Measurements from ENCODE around the gene ZBTB16. TPM values are rescaled to one million over a fixed set of nuclear protein-coding genes. Genes with fewer than 3 reads are reported as not detected.

Gene ZBTB16
- total RNA-seq, 1 donor from 2014 or later: 11.9 TPM

DNA sequence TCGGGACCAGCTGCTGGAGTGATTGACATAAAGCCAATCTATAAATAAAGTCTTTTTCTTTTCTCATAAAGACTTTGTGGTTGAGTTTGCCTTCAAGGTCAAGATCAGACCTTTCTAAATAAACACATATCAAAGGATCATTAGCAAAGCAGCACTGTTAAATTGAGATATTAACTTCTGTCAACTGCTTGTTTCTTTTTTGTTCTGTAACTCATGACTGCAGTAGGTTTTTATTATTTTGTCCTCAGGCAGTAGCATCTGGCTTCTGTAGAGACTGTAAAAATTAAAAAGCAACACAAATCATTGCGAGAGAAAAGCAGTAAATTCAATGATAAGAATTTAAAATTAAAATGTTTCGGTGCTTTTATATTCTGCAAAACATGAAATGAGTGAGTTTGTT lies 159.0 kb downstream of the ZBTB16 start:
- no peak for DNase-seq (ENCODE audit: extremely low spot score, unreplicated experiment)
- Mint-ChIP-seq H3K4me1 (ENCODE audit: unreplicated experiment) (peaks cover 38% of the 10 kb centered on the region), H3K27ac (no peak overlapping the region), H3K9me3 (no peaks in the 10 kb centered on the region), H3K4me3 (no peak overlapping the region), H3K27me3 (peaks cover 42% of the 10 kb centered on the region), H3K36me3 (peaks cover 4% of the 10 kb centered on the region)
- TF ChIP-seq, protein P1, sequence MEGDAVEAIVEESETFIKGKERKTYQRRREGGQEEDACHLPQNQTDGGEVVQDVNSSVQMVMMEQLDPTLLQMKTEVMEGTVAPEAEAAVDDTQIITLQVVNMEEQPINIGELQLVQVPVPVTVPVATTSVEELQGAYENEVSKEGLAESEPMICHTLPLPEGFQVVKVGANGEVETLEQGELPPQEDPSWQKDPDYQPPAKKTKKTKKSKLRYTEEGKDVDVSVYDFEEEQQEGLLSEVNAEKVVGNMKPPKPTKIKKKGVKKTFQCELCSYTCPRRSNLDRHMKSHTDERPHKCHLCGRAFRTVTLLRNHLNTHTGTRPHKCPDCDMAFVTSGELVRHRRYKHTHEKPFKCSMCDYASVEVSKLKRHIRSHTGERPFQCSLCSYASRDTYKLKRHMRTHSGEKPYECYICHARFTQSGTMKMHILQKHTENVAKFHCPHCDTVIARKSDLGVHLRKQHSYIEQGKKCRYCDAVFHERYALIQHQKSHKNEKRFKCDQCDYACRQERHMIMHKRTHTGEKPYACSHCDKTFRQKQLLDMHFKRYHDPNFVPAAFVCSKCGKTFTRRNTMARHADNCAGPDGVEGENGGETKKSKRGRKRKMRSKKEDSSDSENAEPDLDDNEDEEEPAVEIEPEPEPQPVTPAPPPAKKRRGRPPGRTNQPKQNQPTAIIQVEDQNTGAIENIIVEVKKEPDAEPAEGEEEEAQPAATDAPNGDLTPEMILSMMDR (conservative IDR thresholded peaks at IDR 0.05): no peak

DNA sequence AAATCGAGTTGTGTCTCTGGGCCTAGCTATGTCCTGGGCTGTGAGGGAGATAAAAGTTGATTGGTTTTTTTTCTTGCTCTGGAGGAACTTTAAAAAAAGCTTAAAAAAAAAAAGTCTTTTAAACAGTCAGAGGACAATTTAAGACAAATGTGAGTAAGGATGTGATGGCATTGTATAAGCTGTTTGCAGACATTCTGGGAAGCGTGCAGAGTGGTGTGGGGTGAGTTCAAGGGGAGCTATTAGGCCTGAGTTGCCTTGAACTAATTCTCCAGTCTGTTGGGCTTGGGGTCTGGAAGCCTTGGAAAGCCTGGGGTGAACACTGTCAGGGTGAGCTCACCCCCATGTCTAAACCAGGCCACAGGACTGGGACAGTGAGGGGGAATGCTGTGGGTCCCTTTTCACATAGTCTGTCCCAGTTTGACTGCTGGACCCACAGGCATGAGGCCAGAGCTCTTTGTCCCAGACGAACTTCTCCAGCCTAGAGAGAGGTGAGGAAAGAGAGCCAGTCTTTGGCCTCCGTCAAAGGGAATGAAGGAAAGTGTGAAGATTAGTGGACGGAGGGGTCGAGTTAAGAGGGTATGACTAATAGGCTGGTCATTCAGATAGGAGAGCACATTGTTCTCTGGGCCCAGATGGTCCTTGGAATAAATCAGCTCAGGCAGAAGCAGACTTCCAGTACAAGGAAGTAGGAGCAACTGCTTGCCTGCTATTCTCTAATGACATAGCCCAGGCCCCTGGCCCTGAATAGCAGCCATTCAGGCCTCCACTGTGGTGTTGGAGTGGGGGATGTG lies 160.2 kb downstream of the ZBTB16 start:
- Mint-ChIP-seq H3K4me3 (no peak overlapping the region), H3K36me3 (peaks cover 4% of the 10 kb centered on the region), H3K27me3 (peaks cover 47% of the 10 kb centered on the region), H3K9me3 (no peaks in the 10 kb centered on the region), H3K27ac (no peak overlapping the region), H3K4me1 (ENCODE audit: unreplicated experiment) (peaks cover 26% of the 10 kb centered on the region)
- DNase-seq (ENCODE audit: extremely low spot score, unreplicated experiment): no peak
- TF ChIP-seq, protein P1 (conservative IDR thresholded peaks at IDR 0.05): no peak

DNA sequence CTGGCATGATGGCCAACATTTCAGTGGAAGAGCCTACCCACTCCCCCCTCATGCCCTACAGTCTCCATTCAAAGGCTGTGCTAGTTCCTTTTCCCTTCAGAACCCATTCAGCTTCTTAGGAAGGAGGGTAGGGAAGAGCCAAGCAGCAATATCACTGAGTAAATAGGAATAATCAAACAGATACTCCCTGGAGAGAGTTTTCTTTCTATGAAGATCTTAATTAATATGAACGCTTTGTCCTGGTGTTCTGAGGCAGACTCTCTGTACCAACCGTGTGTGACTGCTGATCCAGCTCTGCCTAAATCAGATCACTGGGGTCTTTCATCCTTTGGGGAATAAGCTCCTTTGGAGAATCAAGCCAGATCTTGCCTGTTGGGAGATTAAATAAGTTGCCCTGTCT lies 161.5 kb downstream of the ZBTB16 start:
- Mint-ChIP-seq H3K27me3 (peaks cover 53% of the 10 kb centered on the region), H3K4me1 (ENCODE audit: unreplicated experiment) (peaks cover 28% of the 10 kb centered on the region), H3K9me3 (no peaks in the 10 kb centered on the region), H3K4me3 (no peak overlapping the region), H3K36me3 (peaks cover 4% of the 10 kb centered on the region), H3K27ac (no peak overlapping the region)
- DNase-seq (ENCODE audit: extremely low spot score, unreplicated experiment): no peak
- TF ChIP-seq, protein P1 (conservative IDR thresholded peaks at IDR 0.05): no peak

DNA sequence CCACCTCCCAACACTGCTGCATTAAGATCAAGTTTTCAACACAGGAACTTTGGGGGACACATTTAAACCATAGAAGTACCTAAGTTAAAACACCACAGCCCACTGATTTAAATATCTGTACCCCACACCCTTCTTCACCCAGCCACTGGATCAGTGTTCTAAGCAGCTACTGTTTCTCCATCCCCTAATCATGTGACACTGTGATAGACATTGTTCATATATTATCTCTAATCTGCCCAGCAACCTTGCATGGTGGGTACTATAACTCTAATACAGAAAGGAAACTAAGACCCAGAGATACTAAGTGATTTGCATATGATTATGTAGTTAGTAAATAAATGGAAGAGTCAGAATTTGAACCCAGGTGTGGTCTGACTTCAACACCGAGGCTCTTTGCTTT lies 166.2 kb downstream of the ZBTB16 start:
- Mint-ChIP-seq H3K27ac (no peak overlapping the region), H3K36me3 (no peaks in the 10 kb centered on the region), H3K9me3 (no peaks in the 10 kb centered on the region), H3K4me3 (no peak overlapping the region), H3K27me3 (peaks cover 52% of the 10 kb centered on the region), H3K4me1 (ENCODE audit: unreplicated experiment) (peaks cover 12% of the 10 kb centered on the region)
- DNase-seq (ENCODE audit: extremely low spot score, unreplicated experiment): no peak
- TF ChIP-seq, protein P1 (conservative IDR thresholded peaks at IDR 0.05): no peak

DNA sequence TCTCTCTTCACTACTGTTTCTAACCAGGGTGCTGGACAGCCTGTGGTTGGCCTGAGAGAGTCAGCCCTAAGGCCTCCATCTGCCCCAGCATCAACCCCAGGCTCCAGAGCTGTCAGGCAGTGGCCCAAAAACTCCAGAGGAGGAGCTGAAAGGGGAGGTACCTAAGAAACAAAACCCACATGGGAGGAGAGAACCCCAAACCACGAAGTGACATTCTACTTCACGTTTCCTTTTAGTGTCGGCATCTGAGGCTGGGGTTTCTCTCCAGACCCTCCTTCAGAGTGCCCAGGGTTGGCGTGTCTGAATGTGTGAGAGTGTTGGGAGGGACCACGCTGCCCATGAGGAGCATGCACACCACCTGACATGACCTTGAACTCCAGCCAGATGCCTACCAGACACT lies 166.8 kb downstream of the ZBTB16 start:
- Mint-ChIP-seq H3K36me3 (no peaks in the 10 kb centered on the region), H3K9me3 (no peaks in the 10 kb centered on the region), H3K4me3 (no peak overlapping the region), H3K27me3 (peaks cover 54% of the 10 kb centered on the region), H3K4me1 (ENCODE audit: unreplicated experiment) (peaks cover 17% of the 10 kb centered on the region), H3K27ac (no peak overlapping the region)
- no peak for DNase-seq (ENCODE audit: extremely low spot score, unreplicated experiment)
- TF ChIP-seq, protein P1 (conservative IDR thresholded peaks at IDR 0.05): no peak

Measured in type B pancreatic cell (in vitro differentiated cells).